Neural crest cell (in vitro differentiated cells): Measurements from ENCODE around the gene NCOA5. TPM values are rescaled to one million over a fixed set of nuclear protein-coding genes. Genes with fewer than 3 reads are reported as not detected.

Source experiments
- DNase-seq: peaks from one replicate; pipeline ENCODE4 v3.0.0; 2021; ENCODE audit warnings: low read depth, mixed read lengths, low spot score
- H3K27ac Mint-ChIP-seq: one replicate; pipeline ENCODE4 v1.8.0; 2021; ENCODE audit warnings: mild to moderate bottlenecking, mixed read lengths; ENCODE audit not compliant: unreplicated experiment
- H3K27me3 Mint-ChIP-seq: 2 replicates; pipeline ENCODE4 v1.8.0; 2021; ENCODE audit warnings: low read depth, mild to moderate bottlenecking, mixed read lengths
- H3K36me3 Mint-ChIP-seq: 2 replicates; pipeline ENCODE4 v1.8.0; 2021; ENCODE audit warnings: low read depth, mild to moderate bottlenecking, mixed read lengths
- H3K4me1 Mint-ChIP-seq: 2 replicates; pipeline ENCODE4 v1.8.0; 2021; ENCODE audit warnings: mixed read lengths
- H3K4me3 Mint-ChIP-seq: one replicate; pipeline ENCODE4 v1.8.0; 2021; ENCODE audit warnings: mild to moderate bottlenecking, mixed read lengths
- H3K9me3 Mint-ChIP-seq: 2 replicates; pipeline ENCODE4 v1.8.0; 2021; ENCODE audit warnings: mixed read lengths
- total RNA-seq: library from RNA; stranded (reverse); gene quantifications from 2 replicates; pipeline ENCODE4 v1.2.1, GENCODE V29; 2021
- TF ChIP-seq, protein P1 (sequence below): fragments of 200-600 bp; sonication (generic); conservative IDR thresholded peaks from 2 replicates; pipeline ENCODE4 v1.5.0; 2021; ENCODE audit warnings: antibody characterized with exemption, mild to moderate bottlenecking

Gene NCOA5
- total RNA-seq, 1 donor from 2014 or later = 69.5 TPM

DNA sequence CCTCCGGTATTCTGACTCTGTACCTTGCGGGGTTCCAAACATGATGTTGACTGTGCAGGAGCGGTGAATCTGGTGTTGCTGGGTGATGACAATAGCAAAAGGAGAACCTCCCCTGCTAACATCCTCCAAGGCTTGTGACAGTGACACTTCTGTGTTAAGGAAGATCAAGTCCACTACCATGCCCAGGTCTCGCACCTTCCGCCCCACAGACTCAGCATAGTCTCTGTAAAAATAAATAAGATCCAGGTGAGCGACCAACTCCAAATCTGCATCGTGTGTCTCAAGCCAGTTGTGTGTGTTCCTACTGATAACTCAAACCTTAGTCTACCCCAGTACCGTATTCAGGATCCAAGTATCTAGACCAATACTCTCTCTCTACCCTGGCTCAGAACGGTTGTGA, 24.8 kb downstream of the NCOA5 start:
- TF ChIP-seq, protein P1, sequence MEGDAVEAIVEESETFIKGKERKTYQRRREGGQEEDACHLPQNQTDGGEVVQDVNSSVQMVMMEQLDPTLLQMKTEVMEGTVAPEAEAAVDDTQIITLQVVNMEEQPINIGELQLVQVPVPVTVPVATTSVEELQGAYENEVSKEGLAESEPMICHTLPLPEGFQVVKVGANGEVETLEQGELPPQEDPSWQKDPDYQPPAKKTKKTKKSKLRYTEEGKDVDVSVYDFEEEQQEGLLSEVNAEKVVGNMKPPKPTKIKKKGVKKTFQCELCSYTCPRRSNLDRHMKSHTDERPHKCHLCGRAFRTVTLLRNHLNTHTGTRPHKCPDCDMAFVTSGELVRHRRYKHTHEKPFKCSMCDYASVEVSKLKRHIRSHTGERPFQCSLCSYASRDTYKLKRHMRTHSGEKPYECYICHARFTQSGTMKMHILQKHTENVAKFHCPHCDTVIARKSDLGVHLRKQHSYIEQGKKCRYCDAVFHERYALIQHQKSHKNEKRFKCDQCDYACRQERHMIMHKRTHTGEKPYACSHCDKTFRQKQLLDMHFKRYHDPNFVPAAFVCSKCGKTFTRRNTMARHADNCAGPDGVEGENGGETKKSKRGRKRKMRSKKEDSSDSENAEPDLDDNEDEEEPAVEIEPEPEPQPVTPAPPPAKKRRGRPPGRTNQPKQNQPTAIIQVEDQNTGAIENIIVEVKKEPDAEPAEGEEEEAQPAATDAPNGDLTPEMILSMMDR = no peak
- DNase-seq = no peak

DNA sequence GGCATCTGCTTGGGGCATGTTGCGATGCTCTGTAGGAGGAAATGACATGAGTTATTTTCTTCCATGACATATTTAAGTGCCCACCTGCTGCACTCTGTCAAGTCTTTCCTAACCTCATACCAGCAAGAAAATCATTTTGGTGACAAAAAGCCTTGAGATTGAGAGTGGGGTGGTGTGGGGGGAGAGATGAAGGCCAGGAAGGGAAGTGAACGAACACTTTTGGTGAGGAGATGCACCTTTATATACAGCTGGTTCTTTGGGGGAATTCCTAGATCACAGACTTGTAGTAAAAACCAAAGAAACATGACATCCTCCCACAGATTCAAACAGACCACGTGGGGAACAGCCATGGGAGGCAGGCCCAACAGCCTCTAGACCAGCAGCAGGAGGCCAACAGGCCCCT, 26.1 kb downstream of the NCOA5 start:
- Mint-ChIP-seq H3K9me3 (no peaks in the 10 kb centered on the region), H3K4me1 (peaks cover 11% of the 10 kb centered on the region), H3K4me3 (no peak overlapping the region), H3K27ac (no peak overlapping the region), H3K27me3 (peaks cover 18% of the 10 kb centered on the region), H3K36me3 (peaks cover 39% of the 10 kb centered on the region)
- TF ChIP-seq, protein P1 = no peak
- no peak for DNase-seq

More for the DNA sequence above, 24.8 kb downstream of the NCOA5 start:
- Mint-ChIP-seq H3K4me3 (no peak overlapping the region), H3K36me3 (peaks cover 39% of the 10 kb centered on the region), H3K9me3 (no peaks in the 10 kb centered on the region), H3K27me3 (peaks cover 4% of the 10 kb centered on the region), H3K4me1 (peaks cover 4% of the 10 kb centered on the region), H3K27ac (no peak overlapping the region)

DNA sequence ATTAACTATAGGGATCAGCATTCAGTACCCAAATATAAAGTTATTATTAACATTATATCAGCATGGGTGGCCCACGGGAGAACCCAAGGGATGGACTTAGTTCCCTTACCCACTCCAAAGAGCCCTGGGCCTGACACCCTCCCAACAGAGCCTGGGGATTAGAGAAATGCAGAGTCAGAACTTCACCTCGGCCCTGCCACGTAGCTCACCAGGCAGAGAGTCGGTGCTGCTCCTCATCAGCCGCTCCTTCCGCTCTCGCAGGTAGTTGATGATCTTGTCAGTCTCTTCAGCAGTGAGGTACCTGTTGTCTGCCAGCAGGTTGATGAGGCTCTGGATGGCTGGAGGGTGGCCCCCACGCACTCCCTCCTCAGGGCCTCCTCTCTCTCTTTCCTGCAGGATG, 26.6 kb downstream of the NCOA5 start:
- DNase-seq = no peak
- Mint-ChIP-seq H3K27me3 (peaks cover 23% of the 10 kb centered on the region), H3K4me3 (no peak overlapping the region), H3K4me1 (peaks cover 14% of the 10 kb centered on the region), H3K36me3 (peaks cover 36% of the 10 kb centered on the region), H3K27ac (no peak overlapping the region), H3K9me3 (no peaks in the 10 kb centered on the region)
- TF ChIP-seq, protein P1 = no peak

DNA sequence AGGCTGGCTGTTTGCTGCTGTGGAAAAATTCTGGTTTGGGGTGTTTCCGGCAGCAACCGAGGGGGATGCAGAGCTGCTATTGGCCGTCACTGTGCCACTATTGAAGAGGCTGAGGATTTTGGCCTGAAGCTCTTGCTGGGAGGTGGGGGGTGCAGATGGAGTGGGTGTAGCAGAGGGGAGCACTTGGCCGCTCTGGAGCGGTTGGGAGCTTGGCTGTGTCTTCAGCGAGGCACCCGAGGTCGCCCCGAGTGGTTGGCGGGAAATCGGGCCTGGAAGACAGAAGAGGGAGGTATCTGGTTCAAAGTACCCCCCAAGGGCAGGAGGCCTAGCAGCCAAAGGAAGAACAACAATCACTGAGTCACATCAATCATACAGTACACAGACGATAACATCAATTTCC, 27.1 kb downstream of the NCOA5 start:
- Mint-ChIP-seq H3K9me3 (no peaks in the 10 kb centered on the region), H3K27ac (no peak overlapping the region), H3K36me3 (peaks cover 36% of the 10 kb centered on the region), H3K27me3 (peaks cover 27% of the 10 kb centered on the region), H3K4me3 (no peak overlapping the region), H3K4me1 (peaks cover 17% of the 10 kb centered on the region)
- TF ChIP-seq, protein P1 = no peak
- no peak for DNase-seq

DNA sequence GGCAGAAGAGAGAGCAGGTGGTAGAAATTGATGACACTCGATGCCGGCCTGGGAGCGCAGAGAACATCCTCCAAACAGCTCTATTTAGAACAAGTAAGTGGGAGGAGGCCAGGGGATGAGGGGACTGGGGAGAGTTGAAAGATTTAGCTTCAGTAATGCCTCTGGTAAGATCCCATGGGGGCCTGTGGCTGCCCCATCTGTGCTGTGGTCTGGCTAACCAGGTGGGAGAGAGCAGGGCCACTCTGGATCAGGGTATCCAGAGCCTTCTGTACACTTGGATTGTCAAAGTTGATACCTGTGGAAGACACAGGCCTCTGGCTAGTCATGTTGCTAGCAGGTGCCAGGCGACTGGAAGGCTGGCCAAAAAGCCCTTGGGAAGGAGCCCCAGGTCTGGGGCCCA, 27.6 kb downstream of the NCOA5 start:
- Mint-ChIP-seq H3K27ac (no peak overlapping the region), H3K27me3 (peaks cover 31% of the 10 kb centered on the region), H3K36me3 (peaks cover 37% of the 10 kb centered on the region), H3K4me1 (peaks cover 17% of the 10 kb centered on the region), H3K4me3 (no peak overlapping the region), H3K9me3 (no peaks in the 10 kb centered on the region)
- no peak for DNase-seq
- TF ChIP-seq, protein P1 = no peak

DNA sequence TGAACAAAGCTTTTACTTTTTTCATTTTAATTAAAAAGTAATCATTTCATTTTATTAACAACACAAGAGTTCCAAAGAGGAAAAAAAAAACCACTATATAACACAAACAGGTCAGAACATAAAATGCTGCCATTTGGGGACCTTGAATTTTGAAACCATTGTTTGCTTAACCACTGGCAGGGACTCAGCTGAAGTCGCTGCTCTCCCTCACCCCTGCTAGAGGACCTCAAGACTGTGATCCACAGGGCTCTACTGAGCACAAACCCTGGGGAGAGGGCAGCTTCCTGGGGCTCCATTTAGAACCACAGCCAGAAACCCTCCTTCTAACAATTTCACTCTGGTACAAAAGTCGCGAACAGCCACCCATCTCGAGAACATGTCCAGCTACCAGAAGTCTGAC, 28.8 kb downstream of the NCOA5 start:
- Mint-ChIP-seq H3K36me3 (peaks cover 41% of the 10 kb centered on the region), H3K27ac (no peak overlapping the region), H3K27me3 (peaks cover 43% of the 10 kb centered on the region), H3K4me3 (no peak overlapping the region), H3K4me1 (peaks cover 17% of the 10 kb centered on the region), H3K9me3 (no peaks in the 10 kb centered on the region)
- TF ChIP-seq, protein P1 = no peak
- no peak for DNase-seq
